GM12891 (cell line): ENCODE measurements around the gene LUC7L2. TPM values are rescaled to one million over a fixed set of nuclear protein-coding genes. Genes with fewer than 3 reads are reported as not detected.
"Not testable (repeated sequence)": the region's sequence is repeated elsewhere in the genome, so short reads cannot be mapped to it uniquely, and the experiment has no call there.

Source experiments
- DNase-seq: peaks from one replicate; pipeline ENCODE4 v3.0.0; 2011; ENCODE audit warnings: low spot score; ENCODE audit not compliant: insufficient read length
- FAIRE-seq: peaks from 2 replicates; lab custom pipeline; 2011; peaks lifted over from hg19 to GRCh38; lab: Jason Lieb, UNC
- PAX5 ChIP-seq: IDR thresholded peaks from 2 replicates; pipeline ENCODE4 v1.6.1; 2011; ENCODE audit warnings: low read length, moderate library complexity, mild to moderate bottlenecking; ENCODE audit not compliant: insufficient read depth, severe bottlenecking
- POLR2A ChIP-seq: IDR thresholded peaks from 2 replicates; pipeline ENCODE4 v1.6.1; 2011; ENCODE audit warnings: low read depth, low read length, control low read depth
- POLR2AphosphoS5 ChIP-seq: IDR thresholded peaks from 2 replicates; pipeline ENCODE4 v1.6.1; 2011; ENCODE audit warnings: low read depth, low read length, control low read depth
- POU2F2 ChIP-seq: IDR thresholded peaks from 2 replicates; pipeline ENCODE4 v1.6.1; 2011; ENCODE audit warnings: low read depth, mild to moderate bottlenecking, control low read depth, low read length, moderate library complexity
- SPI1 ChIP-seq: IDR thresholded peaks from 2 replicates; pipeline ENCODE4 v1.6.1; 2011; ENCODE audit warnings: low read depth, low read length, control low read depth
- TAF1 ChIP-seq: IDR thresholded peaks from 2 replicates; pipeline ENCODE4 v1.6.1; 2011; ENCODE audit warnings: low read depth, low read length, control low read depth
- polyA plus RNA-seq: library from polyadenylated mRNA; unstranded; fragments of >200 nt; gene quantifications from one replicate; pipeline ENCODE4 v1.2.1, GENCODE V29; 2012; ENCODE audit warnings: low read depth, missing spikeins, inconsistent platforms; ENCODE audit not compliant: missing spikeins

LUC7L2 gene
- 48.0 TPM for polyA plus RNA-seq

GRCh38 chr7:139359366-139360209, at the start of gene LUC7L2:
LUC7L2 (plus strand) TSS chr7:139359894; CDS start chr7:139360262, 368 bp downstream.
- peak; percentile 79 for DNase-seq
- peak; percentile 99 for FAIRE-seq
- no peak for TF ChIP-seq PAX5
- TF ChIP-seq TAF1, result peak; percentile 90
- peak; percentile 92 for TF ChIP-seq POU2F2
- peak; percentile 99 for TF ChIP-seq POLR2A
- 0 out of 2 replicates have a peak, but pooled peaks have one; percentile 34 for TF ChIP-seq SPI1
- peak; percentile 98 for TF ChIP-seq POLR2AphosphoS5

- DNase-seq, result no peak
- no peak for TF ChIP-seq POLR2AphosphoS5
- no peak for TF ChIP-seq TAF1
- no peak for TF ChIP-seq PAX5
- no peak for FAIRE-seq
Measured at GRCh38 chr7:139317939-139318505, 41.7 kb upstream of the LUC7L2 start.

GRCh38 chr7:139321071-139321745, 38.5 kb upstream of the LUC7L2 start:
- FAIRE-seq (peak; percentile 78), DNase-seq (no peak)
- no peak for TF ChIP-seq POLR2AphosphoS5
- TF ChIP-seq SPI1, result no peak
- TF ChIP-seq PAX5, result no peak
- TF ChIP-seq TAF1, result no peak
- TF ChIP-seq POU2F2, result no peak
- no peak for TF ChIP-seq POLR2A

- not testable (repeated sequence) for DNase-seq, FAIRE-seq
Measured at GRCh38 chr7:139324709-139325108, 35.0 kb upstream of the LUC7L2 start.

- DNase-seq (no peak), FAIRE-seq (no peak)
- TF ChIP-seq POLR2A (no peak), PAX5 (no peak), TAF1 (no peak), POU2F2 (no peak), SPI1 (no peak), POLR2AphosphoS5 (no peak)
Measured at GRCh38 chr7:139328375-139328774, 31.3 kb upstream of the LUC7L2 start.

- TF ChIP-seq POU2F2 (no peak), PAX5 (no peak), SPI1 (no peak), POLR2A (no peak), TAF1 (no peak), POLR2AphosphoS5 (no peak)
- FAIRE-seq (no peak), DNase-seq (no peak)
Measured at GRCh38 chr7:139329119-139329518, 30.6 kb upstream of the LUC7L2 start.

- FAIRE-seq (no peak), DNase-seq (no peak)
- TF ChIP-seq TAF1 (no peak), POLR2AphosphoS5 (no peak), POU2F2 (no peak), SPI1 (no peak), POLR2A (no peak), PAX5 (no peak)
Measured at GRCh38 chr7:139330333-139331030, 29.2 kb upstream of the LUC7L2 start.

- FAIRE-seq, result no peak
- DNase-seq, result no peak
- TF ChIP-seq TAF1 (no peak), POLR2A (no peak), POU2F2 (no peak), POLR2AphosphoS5 (no peak), SPI1 (no peak), PAX5 (no peak)
Measured at GRCh38 chr7:139332697-139333359, 26.9 kb upstream of the LUC7L2 start.

GRCh38 chr7:139333443-139333842, 26.3 kb upstream of the LUC7L2 start:
- DNase-seq, FAIRE-seq: not testable (repeated sequence)
